CD4-positive, alpha-beta T cell treated with Interleukin-6 for 4 hours (primary cell): Measurements from ENCODE around the gene NTSR1.

ENCODE experiments used
- DNase-seq: peaks from one replicate; pipeline ENCODE4 v3.0.0-alpha.2; 2020; ENCODE audit warnings: mixed read lengths

Gene NTSR1

GRCh38 chr20:62773845-62774714 is 65.4 kb downstream of the NTSR1 start:
- no peak for DNase-seq

- peak; percentile 27 for DNase-seq
Measured at GRCh38 chr20:62774762-62775161, 66.1 kb downstream of the NTSR1 start.

GRCh38 chr20:62775206-62775605 is 66.6 kb downstream of the NTSR1 start:
- no peak for DNase-seq

- DNase-seq: no peak
Measured at GRCh38 chr20:62776035-62776691, 67.5 kb downstream of the NTSR1 start.

- DNase-seq: peak; percentile 89
Measured at GRCh38 chr20:62776692-62777527, 68.3 kb downstream of the NTSR1 start.

- no peak for DNase-seq
Measured at GRCh38 chr20:62777528-62777830, 68.8 kb downstream of the NTSR1 start.

- no peak for DNase-seq
Measured at GRCh38 chr20:62778058-62778457, 69.4 kb downstream of the NTSR1 start.

- no peak for DNase-seq
Measured at GRCh38 chr20:62778601-62779416, 70.2 kb downstream of the NTSR1 start.

GRCh38 chr20:62779417-62779685 is 70.7 kb downstream of the NTSR1 start:
- DNase-seq: no peak

- DNase-seq: no peak
Measured at GRCh38 chr20:62780204-62780603, 71.6 kb downstream of the NTSR1 start.

GRCh38 chr20:62780696-62781095 is 72.1 kb downstream of the NTSR1 start:
- no peak for DNase-seq

GRCh38 chr20:62782149-62782892 is 73.7 kb downstream of the NTSR1 start:
- no peak for DNase-seq

GRCh38 chr20:62782893-62783278 is 74.2 kb downstream of the NTSR1 start:
- DNase-seq: no peak

GRCh38 chr20:62784497-62784896 is 75.9 kb downstream of the NTSR1 start:
- DNase-seq: no peak

- no peak for DNase-seq
Measured at GRCh38 chr20:62785393-62785792, 76.8 kb downstream of the NTSR1 start.

- DNase-seq: no peak
Measured at GRCh38 chr20:62786157-62786556, 77.5 kb downstream of the NTSR1 start.

GRCh38 chr20:62787321-62787720 is 78.7 kb downstream of the NTSR1 start:
- DNase-seq: no peak

- no peak for DNase-seq
Measured at GRCh38 chr20:62787866-62788265, 79.2 kb downstream of the NTSR1 start.

GRCh38 chr20:62788607-62789006 is 80.0 kb downstream of the NTSR1 start:
- DNase-seq: no peak

GRCh38 chr20:62790075-62790474 is 81.4 kb downstream of the NTSR1 start:
- DNase-seq: no peak

GRCh38 chr20:62791301-62792181 is 82.9 kb downstream of the NTSR1 start:
- DNase-seq: peak; percentile 82
